Activated CD4-positive, alpha-beta memory T cell treated with anti-CD3 and anti-CD28 coated beads for 36 hours (primary cell): Measurements from ENCODE around the gene DENND1A. TPM values are rescaled to one million over a fixed set of nuclear protein-coding genes. Genes with fewer than 3 reads are reported as not detected.

Source experiments
- CTCF ChIA-PET: fragments of 350-600 bp; sonication (Branson Sonifier 250); formaldehyde crosslinking; loops from one replicate; lab custom pipeline; 2021; ENCODE audit warnings: antibody characterized with exemption, inconsistent platforms; lab: Charles Lee
- POLR2A ChIA-PET: fragments of 350-600 bp; sonication (Branson Sonifier 250); formaldehyde crosslinking; loops from one replicate; lab custom pipeline; 2021; ENCODE audit warnings: antibody characterized with exemption; lab: Charles Lee
- DNase-seq: peaks from one replicate; pipeline ENCODE4 v3.0.0-alpha.2; 2020
- H3K27ac Mint-ChIP-seq: one replicate; pipeline ENCODE4 v1.8.0; 2021; ENCODE audit warnings: mixed read lengths
- H3K27me3 Mint-ChIP-seq: one replicate; pipeline ENCODE4 v1.8.0; 2021; ENCODE audit warnings: mixed read lengths
- H3K36me3 Mint-ChIP-seq: one replicate; pipeline ENCODE4 v1.8.0; 2021; ENCODE audit warnings: mixed read lengths
- H3K4me1 Mint-ChIP-seq: one replicate; pipeline ENCODE4 v1.8.0; 2021; ENCODE audit warnings: low read depth, mixed read lengths
- H3K4me3 Mint-ChIP-seq: one replicate; pipeline ENCODE4 v1.8.0; 2021; ENCODE audit warnings: mild to moderate bottlenecking, mixed read lengths
- H3K9me3 Mint-ChIP-seq: one replicate; pipeline ENCODE4 v1.8.0; 2021; ENCODE audit warnings: mixed read lengths
- intact Hi-C: fragments of 100-400 bp; cut with micrococcal nuclease; formaldehyde crosslinking; loops from one replicate; pipeline ENCODE4 v1.15.1; 2023
- total RNA-seq, 2 experiments: library from RNA; stranded (reverse); gene quantifications; one replicate each; pipeline ENCODE4 v1.2.3, GENCODE V29; 2021

Gene DENND1A
- total RNA-seq, 2 experiments from 2014 or later = 17.3 to 18.0 TPM

- H3K9me3 Mint-ChIP-seq = peaks cover 20% of the 10 kb centered on the region
- intact Hi-C loops = no loop called here
- no peak for DNase-seq
- no peak overlapping the region for H3K27ac Mint-ChIP-seq
- ChIA-PET CTCF (no interaction called here), POLR2A (no interaction called here)
- H3K4me3 Mint-ChIP-seq = no peak overlapping the region
- H3K27me3 Mint-ChIP-seq = no peaks in the 10 kb centered on the region
- H3K4me1 Mint-ChIP-seq = no peaks in the 10 kb centered on the region
- peaks cover 16% of the 10 kb centered on the region for H3K36me3 Mint-ChIP-seq
Observed at GRCh38 chr9:123591283-123591682, 338.6 kb downstream of the DENND1A start.

DNA sequence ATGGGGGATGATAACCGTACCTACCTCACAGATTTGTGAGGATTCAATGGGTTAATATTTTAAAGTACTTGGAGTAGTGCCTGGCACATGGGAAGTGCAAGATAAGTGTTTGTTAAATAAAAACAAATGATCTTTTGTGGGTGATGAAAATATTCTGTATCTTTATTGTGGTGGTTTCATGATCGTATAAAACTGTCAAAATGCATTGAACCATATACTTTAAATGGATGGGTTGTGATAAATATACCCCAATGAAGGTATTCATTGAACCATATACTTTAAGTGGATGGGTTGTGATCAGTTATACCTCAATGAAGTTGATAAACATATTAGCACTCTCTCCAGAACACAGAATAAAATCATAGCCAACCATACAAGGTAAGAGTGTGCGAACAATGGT, 339.4 kb downstream of the DENND1A start:
- POLR2A ChIA-PET = no interaction called here
- Mint-ChIP-seq H3K36me3 (peaks cover 16% of the 10 kb centered on the region), H3K4me1 (no peaks in the 10 kb centered on the region), H3K27ac (no peak overlapping the region), H3K4me3 (no peak overlapping the region), H3K27me3 (no peaks in the 10 kb centered on the region), H3K9me3 (peaks cover 22% of the 10 kb centered on the region)
- no peak for DNase-seq
- CTCF ChIA-PET = no interaction called here
- intact Hi-C loops = no loop called here

GRCh38 chr9:123589361-123590239, 340.3 kb downstream of the DENND1A start:
- no peak overlapping the region for H3K4me3 Mint-ChIP-seq
- H3K4me1 Mint-ChIP-seq = no peaks in the 10 kb centered on the region
- no peak for DNase-seq
- H3K27ac Mint-ChIP-seq = no peak overlapping the region
- intact Hi-C loops = no loop called here
- peaks cover 22% of the 10 kb centered on the region for H3K9me3 Mint-ChIP-seq
- ChIA-PET POLR2A (no interaction called here), CTCF (no interaction called here)
- H3K36me3 Mint-ChIP-seq = peaks cover 14% of the 10 kb centered on the region
- H3K27me3 Mint-ChIP-seq = no peaks in the 10 kb centered on the region

DNA sequence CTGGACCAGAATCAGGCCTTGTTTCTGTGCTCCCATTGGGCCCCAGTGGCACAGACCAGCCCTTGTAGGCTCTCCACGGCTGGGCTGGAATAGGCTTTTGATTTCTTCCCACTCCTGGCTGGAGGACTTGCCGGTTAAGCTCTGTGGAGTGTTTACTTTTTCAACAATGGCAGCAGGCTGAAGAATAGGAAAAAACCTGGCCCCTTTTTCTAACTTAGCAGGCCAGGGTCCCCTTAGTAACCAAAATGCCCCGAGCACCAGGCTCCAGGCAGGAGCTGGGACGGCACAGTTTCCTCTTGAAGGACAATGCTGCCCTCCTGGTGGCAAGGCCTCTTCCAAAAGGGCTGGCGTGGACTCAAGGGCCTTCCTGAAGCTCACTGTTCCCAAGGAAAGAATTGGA, 343.7 kb downstream of the DENND1A start:
- intact Hi-C loops = no loop called here
- Mint-ChIP-seq H3K27me3 (no peaks in the 10 kb centered on the region), H3K27ac (no peak overlapping the region)

DNA sequence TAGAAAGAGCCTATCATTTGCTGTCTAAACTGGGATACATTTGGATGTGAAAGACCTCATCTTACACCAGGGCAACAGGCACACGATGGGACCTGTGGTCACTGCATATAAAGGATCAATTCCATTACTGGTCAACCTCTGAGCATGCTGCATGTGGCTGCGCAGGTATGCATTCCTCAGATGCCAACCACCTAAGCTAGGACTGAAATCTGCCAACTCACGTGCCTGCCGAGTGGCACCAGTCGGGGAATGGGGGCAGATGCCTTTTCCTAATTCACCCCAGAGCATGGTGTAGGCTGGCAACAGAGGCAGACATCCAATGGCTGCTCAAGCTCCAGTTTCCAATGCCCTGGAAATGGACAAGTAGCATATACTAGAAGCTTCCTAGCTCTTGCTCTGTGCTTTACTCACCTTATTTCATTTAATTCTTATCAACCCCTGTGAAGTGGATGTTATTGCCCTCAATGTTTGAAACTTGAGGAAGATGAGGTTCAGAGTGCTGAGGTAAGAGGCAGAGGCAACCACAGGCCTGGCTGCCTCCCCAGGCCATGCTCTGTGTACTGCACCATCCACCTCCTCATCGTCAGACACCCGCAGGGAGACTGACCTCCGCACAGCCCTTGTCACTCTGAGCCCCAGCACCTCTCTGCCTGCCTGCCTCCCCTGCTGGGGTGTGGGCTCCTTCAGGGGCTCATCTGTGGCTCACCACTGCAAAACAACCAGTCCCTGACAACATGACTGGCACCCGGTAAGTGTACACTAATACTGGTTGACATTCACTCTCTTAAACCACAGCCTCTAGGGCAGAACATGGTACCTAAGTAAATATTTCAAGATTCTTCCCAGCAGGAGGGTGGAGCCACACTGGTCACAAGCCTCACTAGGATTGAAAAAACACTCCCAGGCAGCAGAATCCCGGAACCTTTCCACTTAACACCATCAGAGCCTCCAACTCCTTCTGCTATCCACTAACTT, 345.4 kb downstream of the DENND1A start:
- Mint-ChIP-seq H3K4me3 (no peak overlapping the region), H3K27me3 (no peaks in the 10 kb centered on the region), H3K9me3 (peaks cover 24% of the 10 kb centered on the region), H3K27ac (no peak overlapping the region), H3K4me1 (no peaks in the 10 kb centered on the region), H3K36me3 (peaks cover 35% of the 10 kb centered on the region)
- POLR2A ChIA-PET = no interaction called here
- CTCF ChIA-PET = interaction anchor here (1.0 kb wide), 1 partner anchor 41 kb away, joined by 4 read pairs; no protein-coding TSS in a partner anchor
- intact Hi-C loops = no loop called here
- no peak for DNase-seq

More for the DNA sequence above, 343.7 kb downstream of the DENND1A start:
- ChIA-PET CTCF (no interaction called here), POLR2A (no interaction called here)
- Mint-ChIP-seq H3K4me3 (no peak overlapping the region), H3K4me1 (no peaks in the 10 kb centered on the region), H3K9me3 (peaks cover 22% of the 10 kb centered on the region), H3K36me3 (peaks cover 20% of the 10 kb centered on the region)
- DNase-seq = no peak

DNA sequence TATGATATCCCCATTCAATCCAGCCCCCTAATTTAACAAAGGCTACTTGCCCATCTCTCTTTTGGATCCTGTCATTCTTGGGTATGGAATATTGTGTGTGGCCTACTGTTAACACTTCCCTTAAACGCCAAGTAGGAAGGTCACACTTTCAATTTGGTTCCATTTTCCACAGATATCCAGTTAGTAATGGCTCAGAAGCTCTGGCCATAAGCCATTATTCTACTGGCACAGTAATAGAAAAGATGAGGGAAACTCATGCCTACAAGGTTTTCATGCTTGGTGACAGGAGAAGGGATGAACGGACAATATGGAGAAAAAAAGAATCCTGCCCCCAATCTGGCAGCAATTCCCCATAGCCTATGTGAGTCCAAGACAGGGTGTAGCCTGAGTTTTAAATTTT, 346.3 kb downstream of the DENND1A start:
- Mint-ChIP-seq H3K27ac (no peak overlapping the region), H3K4me1 (no peaks in the 10 kb centered on the region), H3K27me3 (no peaks in the 10 kb centered on the region), H3K36me3 (peaks cover 36% of the 10 kb centered on the region), H3K9me3 (peaks cover 26% of the 10 kb centered on the region), H3K4me3 (no peak overlapping the region)
- intact Hi-C loops = no loop called here
- ChIA-PET CTCF (no interaction called here), POLR2A (no interaction called here)
- DNase-seq = no peak

DNA sequence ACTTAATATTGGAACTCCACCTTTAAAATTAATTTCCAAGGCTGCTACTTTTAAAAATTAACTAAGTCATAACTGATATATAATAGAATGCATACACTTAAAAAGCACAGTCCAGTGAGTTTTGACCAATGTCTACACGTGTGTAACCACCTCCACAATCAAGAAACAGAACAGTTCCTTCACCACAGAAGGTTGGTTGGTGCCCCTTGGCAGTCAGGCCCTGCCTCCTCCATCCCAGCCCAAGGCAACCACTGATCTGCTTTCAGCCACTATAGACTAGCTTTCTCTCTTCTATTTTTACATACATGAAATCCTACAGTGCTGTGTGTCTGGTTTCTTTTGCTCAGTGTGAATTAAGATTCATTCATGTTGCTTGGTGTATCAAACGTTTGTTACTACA, 358.7 kb downstream of the DENND1A start:
- Mint-ChIP-seq H3K36me3 (peaks cover 20% of the 10 kb centered on the region), H3K27ac (no peak overlapping the region), H3K4me1 (peaks cover 11% of the 10 kb centered on the region), H3K9me3 (peaks cover 1% of the 10 kb centered on the region), H3K4me3 (no peak overlapping the region), H3K27me3 (no peaks in the 10 kb centered on the region)
- ChIA-PET CTCF (no interaction called here), POLR2A (no interaction called here)
- intact Hi-C loops = no loop called here
- no peak for DNase-seq

DNA sequence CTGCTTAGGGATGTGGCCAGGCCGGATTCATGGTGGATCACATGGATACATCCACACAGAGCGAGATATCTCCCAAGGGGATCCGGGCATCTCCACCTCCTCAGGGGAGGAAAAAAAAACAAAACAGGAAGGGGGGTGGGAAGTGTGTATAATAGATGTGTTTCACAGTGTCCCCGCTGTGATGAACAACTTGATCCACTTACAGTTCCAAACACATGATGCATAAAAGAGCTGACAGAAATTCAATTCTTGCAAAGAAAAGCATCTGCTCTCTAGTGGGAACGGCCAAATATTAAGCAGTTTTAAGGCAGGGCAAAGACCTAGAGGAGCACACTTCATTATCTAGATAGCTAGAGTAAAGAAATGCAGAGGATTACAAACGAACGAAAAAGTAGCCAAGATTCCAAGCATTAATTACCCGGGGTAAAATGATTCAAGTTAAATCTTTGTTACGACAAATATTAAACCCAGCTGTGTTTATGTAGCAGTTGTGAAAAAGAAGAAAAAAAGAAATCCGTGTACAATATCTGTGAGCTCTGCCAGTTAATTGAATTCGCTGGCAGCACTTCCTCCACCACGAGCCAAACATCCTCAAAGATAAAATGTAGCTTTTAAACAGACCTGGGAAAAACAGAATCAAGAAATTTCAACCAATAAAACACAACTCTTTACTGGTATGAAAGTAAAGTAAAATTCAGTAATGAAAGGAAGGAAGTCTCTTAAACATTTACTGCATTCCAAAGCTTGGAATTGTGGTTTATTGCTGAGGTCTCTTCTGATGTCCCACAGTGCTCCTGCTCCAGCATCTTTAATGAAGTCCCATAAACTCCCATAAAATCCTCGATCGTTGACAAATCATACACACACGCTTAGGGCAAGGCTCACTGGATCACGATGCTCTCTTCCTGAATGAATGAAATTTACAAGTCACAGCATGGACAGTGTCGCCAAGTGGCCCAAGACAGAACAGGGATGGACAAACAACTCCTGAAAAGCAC, 360.9 kb downstream of the DENND1A start:
- Mint-ChIP-seq H3K27ac (no peak overlapping the region), H3K4me1 (peaks cover 5% of the 10 kb centered on the region), H3K27me3 (no peaks in the 10 kb centered on the region), H3K36me3 (peaks cover 14% of the 10 kb centered on the region), H3K9me3 (no peaks in the 10 kb centered on the region), H3K4me3 (no peak overlapping the region)
- POLR2A ChIA-PET = no interaction called here
- CTCF ChIA-PET = no interaction called here
- DNase-seq = no peak
- intact Hi-C loops = no loop called here

DNA sequence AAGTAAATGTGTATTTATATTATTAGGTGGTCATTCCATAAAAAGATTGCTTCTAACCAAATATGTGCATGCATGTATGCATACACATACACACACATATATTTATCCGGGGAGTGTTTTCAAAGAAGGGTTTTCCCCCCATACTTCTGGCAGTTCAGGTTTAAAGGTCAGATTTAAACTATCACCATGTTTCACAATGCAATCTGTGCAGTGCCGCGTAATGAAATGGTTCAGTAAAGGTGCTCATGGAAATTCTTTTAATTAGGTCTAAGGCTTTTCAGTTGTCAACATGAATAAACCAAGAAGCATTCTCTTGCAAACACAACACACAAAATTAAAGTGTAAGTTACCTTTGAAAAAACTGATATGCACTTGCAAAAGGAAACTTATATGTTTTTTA, 362.9 kb downstream of the DENND1A start:
- H3K36me3 Mint-ChIP-seq = peaks cover 21% of the 10 kb centered on the region
- H3K4me1 Mint-ChIP-seq = peaks cover 13% of the 10 kb centered on the region
- ChIA-PET CTCF (no interaction called here), POLR2A (no interaction called here)
- DNase-seq = no peak
- H3K27me3 Mint-ChIP-seq = no peaks in the 10 kb centered on the region
- H3K9me3 Mint-ChIP-seq = no peaks in the 10 kb centered on the region
- H3K4me3 Mint-ChIP-seq = no peak overlapping the region
- H3K27ac Mint-ChIP-seq = no peak overlapping the region
- intact Hi-C loops = no loop called here

GRCh38 chr9:123564652-123565051, 365.3 kb downstream of the DENND1A start:
- Mint-ChIP-seq H3K4me3 (no peak overlapping the region), H3K36me3 (peaks cover 23% of the 10 kb centered on the region), H3K4me1 (peaks cover 13% of the 10 kb centered on the region), H3K9me3 (no peaks in the 10 kb centered on the region), H3K27ac (no peak overlapping the region), H3K27me3 (no peaks in the 10 kb centered on the region)
- no peak for DNase-seq
- CTCF ChIA-PET = no interaction called here
- intact Hi-C loops = no loop called here
- POLR2A ChIA-PET = no interaction called here

DNA sequence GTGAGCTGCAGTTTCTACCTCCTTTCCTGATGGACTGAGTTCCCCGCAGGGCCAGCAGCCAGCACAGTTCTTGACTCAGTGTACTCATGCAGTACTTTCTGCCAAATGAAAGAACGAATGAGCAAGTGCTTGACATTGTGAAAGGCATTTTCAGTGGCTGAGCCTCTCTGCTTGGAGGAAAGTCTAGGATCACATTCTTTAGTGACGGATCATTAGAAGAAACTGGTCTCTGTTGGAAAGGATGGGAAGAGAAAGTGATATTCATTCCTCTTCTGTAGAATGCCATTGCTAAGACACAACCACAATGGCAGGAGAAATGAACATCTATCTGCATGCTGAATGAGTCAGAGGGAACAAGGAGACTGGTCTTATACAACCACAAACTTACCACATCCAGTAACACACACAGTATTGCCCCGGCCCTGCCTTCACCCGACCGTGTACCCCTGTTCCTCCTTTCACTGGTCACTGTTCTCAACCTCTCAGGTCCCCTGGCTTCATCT, 367.0 kb downstream of the DENND1A start:
- H3K9me3 Mint-ChIP-seq = no peaks in the 10 kb centered on the region
- H3K4me3 Mint-ChIP-seq = no peak overlapping the region
- H3K27ac Mint-ChIP-seq = no peak overlapping the region
- intact Hi-C loops = no loop called here
- H3K36me3 Mint-ChIP-seq = peaks cover 14% of the 10 kb centered on the region
- POLR2A ChIA-PET = no interaction called here
- no peaks in the 10 kb centered on the region for H3K27me3 Mint-ChIP-seq
- DNase-seq = peak; percentile 36
- CTCF ChIA-PET = no interaction called here
- peaks cover 13% of the 10 kb centered on the region for H3K4me1 Mint-ChIP-seq
